GM19025 (cell line): Measurements from ENCODE around the gene COX4I2.
"Not testable (repeated sequence)": the region's sequence is repeated elsewhere in the genome, so short reads cannot be mapped to it uniquely, and the experiment has no call there.

ENCODE experiments used
- ATAC-seq: cut with Tn5 transposase; IDR thresholded peaks from one replicate; pipeline ENCODE4 v1.9.1; 2021; ENCODE audit warnings: mild to moderate bottlenecking, low read depth, moderate library complexity; ENCODE audit not compliant: unreplicated experiment

The COX4I2 gene

GRCh38 chr20:31648104-31648503 lies 10.4 kb downstream of the COX4I2 start:
- ATAC-seq: not testable (repeated sequence)

- no peak for ATAC-seq
Measured at GRCh38 chr20:31652917-31653396, 15.2 kb downstream of the COX4I2 start.

- ATAC-seq: no peak
Measured at GRCh38 chr20:31653561-31653960, 15.8 kb downstream of the COX4I2 start.

- ATAC-seq: no peak
Measured at GRCh38 chr20:31654534-31654933, 16.8 kb downstream of the COX4I2 start.

GRCh38 chr20:31661625-31662371 lies 24.1 kb downstream of the COX4I2 start:
- peak; percentile 67 for ATAC-seq

- ATAC-seq: no peak
Measured at GRCh38 chr20:31662372-31662854, 24.7 kb downstream of the COX4I2 start.

- ATAC-seq: no peak
Measured at GRCh38 chr20:31663524-31663837, 25.8 kb downstream of the COX4I2 start.

GRCh38 chr20:31663838-31664695 lies 26.4 kb downstream of the COX4I2 start:
- ATAC-seq: no peak

- ATAC-seq: no peak
Measured at GRCh38 chr20:31664696-31665354, 27.1 kb downstream of the COX4I2 start.

GRCh38 chr20:31665753-31666152 lies 28.0 kb downstream of the COX4I2 start:
- ATAC-seq: no peak

- no peak for ATAC-seq
Measured at GRCh38 chr20:31666258-31667042, 28.7 kb downstream of the COX4I2 start.

GRCh38 chr20:31667315-31668285 lies 29.9 kb downstream of the COX4I2 start:
- ATAC-seq: no peak

GRCh38 chr20:31668944-31669343 lies 31.2 kb downstream of the COX4I2 start:
- not testable (repeated sequence) for ATAC-seq

- ATAC-seq: no peak
Measured at GRCh38 chr20:31669876-31670275, 32.2 kb downstream of the COX4I2 start.

GRCh38 chr20:31670371-31671228 lies 32.9 kb downstream of the COX4I2 start:
- no peak for ATAC-seq

GRCh38 chr20:31671324-31671723 lies 33.6 kb downstream of the COX4I2 start:
- no peak for ATAC-seq

- ATAC-seq: no peak
Measured at GRCh38 chr20:31673435-31673834, 35.7 kb downstream of the COX4I2 start.

- ATAC-seq: no peak
Measured at GRCh38 chr20:31673943-31674463, 36.3 kb downstream of the COX4I2 start.
